ENCODE results near the gene COX20. TPM values are rescaled to one million over a fixed set of nuclear protein-coding genes. Genes with fewer than 3 reads are reported as not detected.

COX20 gene
- total and polyA plus RNA-seq, 8 donors = 5.5 to 65.7 (median 50.4) TPM

GRCh38 chr1:244869364-244869827, 33.9 kb downstream of the COX20 start:
- intact Hi-C loops (cut with DNase I; ENCODE audit: low total_unique reads) = no loop called here
- TF ChIP-seq CTCF (IDR thresholded peaks at IDR 0.05) = no peak
- no peak for TF ChIP-seq POLR2A (IDR thresholded peaks at IDR 0.05)
- TF ChIP-seq EP300 (IDR thresholded peaks at IDR 0.05) = no peak
- no peak for TF ChIP-seq POLR2AphosphoS5 (IDR thresholded peaks at IDR 0.05)

GRCh38 chr1:244869950-244870349, 34.5 kb downstream of the COX20 start:
- Histone ChIP-seq H3K9me3 (no peaks in the 10 kb centered on the region), H3K36me3 (no peaks in the 10 kb centered on the region), H3K4me3 (no peak overlapping the region), H3K27ac (no peak overlapping the region), H3K27me3 (no peaks in the 10 kb centered on the region), H3K4me1 (peaks cover 0 to 14% (median 8%) of the 10 kb centered on the region in 4 donors)
- TF ChIP-seq POLR2A (IDR thresholded peaks at IDR 0.05) (no peak), CTCF (IDR thresholded peaks at IDR 0.05) (no peak), EP300 (IDR thresholded peaks at IDR 0.05) (no peak), POLR2AphosphoS5 (IDR thresholded peaks at IDR 0.05) (no peak)
- 91 to 95% (median 93%) methylated on average over 4 of the region's 4 CpGs for WGBS, 5 donors
- DNase-seq = no peak
- intact Hi-C loops (cut with DNase I; ENCODE audit: low total_unique reads) = no loop called here

More at GRCh38 chr1:244869364-244869827, 33.9 kb downstream of the COX20 start:
- Histone ChIP-seq H3K4me1 (peaks cover 0 to 15% (median 9%) of the 10 kb centered on the region in 4 donors), H3K4me3 (no peak overlapping the region), H3K27ac (no peak overlapping the region), H3K36me3 (no peaks in the 10 kb centered on the region), H3K9me3 (no peaks in the 10 kb centered on the region), H3K27me3 (no peaks in the 10 kb centered on the region)
- DNase-seq = no peak
- WGBS, 5 donors = 90 to 94% (median 92%) methylated on average over 12 of the region's 12 CpGs

- 71 to 77% (median 75%) methylated on average over 7 of the region's 7 CpGs for WGBS, 5 donors
- H3K4me1 ChIP-seq = no peaks in the 10 kb centered on the region
- H3K9me3 ChIP-seq = no peaks in the 10 kb centered on the region
- intact Hi-C loops (cut with DNase I; ENCODE audit: low total_unique reads) = no loop called here
- H3K36me3 ChIP-seq = no peaks in the 10 kb centered on the region
- no peak for DNase-seq
- TF ChIP-seq EP300 (IDR thresholded peaks at IDR 0.05) (no peak), CTCF (IDR thresholded peaks at IDR 0.05) (no peak), POLR2AphosphoS5 (IDR thresholded peaks at IDR 0.05) (no peak), POLR2A (IDR thresholded peaks at IDR 0.05) (no peak)
- no peak overlapping the region for H3K4me3 ChIP-seq
- no peaks in the 10 kb centered on the region for H3K27me3 ChIP-seq
- H3K27ac ChIP-seq = no peak overlapping the region
Measured at GRCh38 chr1:244874974-244875579, 39.6 kb downstream of the COX20 start.

GRCh38 chr1:244876228-244876910, 40.9 kb downstream of the COX20 start:
- H3K27me3 ChIP-seq = no peaks in the 10 kb centered on the region
- no peaks in the 10 kb centered on the region for H3K4me1 ChIP-seq
- no peak for TF ChIP-seq CTCF (IDR thresholded peaks at IDR 0.05)
- no peak for TF ChIP-seq POLR2AphosphoS5 (IDR thresholded peaks at IDR 0.05)
- TF ChIP-seq POLR2A (IDR thresholded peaks at IDR 0.05) = no peak
- TF ChIP-seq EP300 (IDR thresholded peaks at IDR 0.05) = no peak
- H3K9me3 ChIP-seq = no peaks in the 10 kb centered on the region
- H3K27ac ChIP-seq = no peak overlapping the region
- intact Hi-C loops (cut with DNase I; ENCODE audit: low total_unique reads) = no loop called here
- no peaks in the 10 kb centered on the region for H3K36me3 ChIP-seq
- WGBS, 5 donors = 90 to 92% (median 91%) methylated on average over 8 of the region's 8 CpGs
- DNase-seq = no peak
- no peak overlapping the region for H3K4me3 ChIP-seq

All from stomach (tissue), 9 donors.